ENCODE data around the gene SLC6A6.

- no peak for TF ChIP-seq GATA2 (IDR thresholded peaks at IDR 0.05; ENCODE audit: low read depth, low read length)
- no peak for TF ChIP-seq GATA3 (IDR thresholded peaks at IDR 0.05; ENCODE audit: low read depth, low read length)
Observed at GRCh38 chr3:14441240-14441919, 39.0 kb downstream of the SLC6A6 start.

Data from SH-SY5Y (cell line).